LNCaP clone FGC (cell line): ENCODE results near the gene SIRT7.
A peak's percentile ranks its signal among the peaks of the same experiment; 100 is the strongest.
"Not testable (repeated sequence)": the region's sequence is repeated elsewhere in the genome, so short reads cannot be mapped to it uniquely, and the experiment has no call there.

Source experiments
- DNase-seq: peaks from one replicate; pipeline ENCODE4 v3.0.0-alpha.2; 2011; ENCODE audit warnings: low read depth
- H3K4me3 ChIP-seq: 2 replicates; pipeline ENCODE4 v1.5.1; 2011; ENCODE audit warnings: mild to moderate bottlenecking, low read depth, low read length, control low read depth
- TF ChIP-seq, protein P1 (sequence below): IDR thresholded peaks from 2 replicates; pipeline ENCODE4 v1.5.1; 2012; ENCODE audit warnings: mild to moderate bottlenecking; ENCODE audit not compliant: control insufficient read depth, insufficient read depth; ENCODE audit errors: extremely low read depth

SIRT7 gene

DNA sequence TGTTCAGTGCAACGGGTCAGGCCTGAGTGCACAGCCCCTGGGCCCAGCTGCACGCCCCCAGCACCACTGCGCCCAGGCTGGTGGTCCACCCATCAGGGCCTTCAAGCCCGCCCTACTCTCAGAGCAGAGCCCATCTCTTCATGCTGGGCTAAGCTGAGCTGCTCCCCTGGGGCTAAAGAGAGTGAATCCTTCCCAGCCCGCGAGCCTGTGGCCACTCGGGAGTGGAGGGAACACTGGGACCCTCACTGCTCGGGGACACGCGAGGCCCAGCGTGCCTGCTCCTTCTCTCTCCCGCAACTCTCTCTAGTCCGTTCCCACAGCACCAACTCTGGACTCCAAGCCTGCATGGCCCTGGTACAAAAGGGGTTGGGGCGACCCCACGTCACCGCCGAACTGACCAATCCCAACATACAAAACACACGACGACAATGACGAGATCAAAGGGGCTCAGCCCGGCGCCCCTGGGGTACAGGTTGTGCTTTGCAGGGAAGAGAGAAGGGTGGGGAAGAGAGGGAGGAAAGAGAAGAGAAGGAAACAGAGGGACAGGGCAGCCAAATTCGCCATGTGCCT, 4.1 kb upstream of the SIRT7 start:
- no peak for DNase-seq
- no peak overlapping the region for H3K4me3 ChIP-seq
- TF ChIP-seq, protein P1, sequence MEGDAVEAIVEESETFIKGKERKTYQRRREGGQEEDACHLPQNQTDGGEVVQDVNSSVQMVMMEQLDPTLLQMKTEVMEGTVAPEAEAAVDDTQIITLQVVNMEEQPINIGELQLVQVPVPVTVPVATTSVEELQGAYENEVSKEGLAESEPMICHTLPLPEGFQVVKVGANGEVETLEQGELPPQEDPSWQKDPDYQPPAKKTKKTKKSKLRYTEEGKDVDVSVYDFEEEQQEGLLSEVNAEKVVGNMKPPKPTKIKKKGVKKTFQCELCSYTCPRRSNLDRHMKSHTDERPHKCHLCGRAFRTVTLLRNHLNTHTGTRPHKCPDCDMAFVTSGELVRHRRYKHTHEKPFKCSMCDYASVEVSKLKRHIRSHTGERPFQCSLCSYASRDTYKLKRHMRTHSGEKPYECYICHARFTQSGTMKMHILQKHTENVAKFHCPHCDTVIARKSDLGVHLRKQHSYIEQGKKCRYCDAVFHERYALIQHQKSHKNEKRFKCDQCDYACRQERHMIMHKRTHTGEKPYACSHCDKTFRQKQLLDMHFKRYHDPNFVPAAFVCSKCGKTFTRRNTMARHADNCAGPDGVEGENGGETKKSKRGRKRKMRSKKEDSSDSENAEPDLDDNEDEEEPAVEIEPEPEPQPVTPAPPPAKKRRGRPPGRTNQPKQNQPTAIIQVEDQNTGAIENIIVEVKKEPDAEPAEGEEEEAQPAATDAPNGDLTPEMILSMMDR = no peak

DNA sequence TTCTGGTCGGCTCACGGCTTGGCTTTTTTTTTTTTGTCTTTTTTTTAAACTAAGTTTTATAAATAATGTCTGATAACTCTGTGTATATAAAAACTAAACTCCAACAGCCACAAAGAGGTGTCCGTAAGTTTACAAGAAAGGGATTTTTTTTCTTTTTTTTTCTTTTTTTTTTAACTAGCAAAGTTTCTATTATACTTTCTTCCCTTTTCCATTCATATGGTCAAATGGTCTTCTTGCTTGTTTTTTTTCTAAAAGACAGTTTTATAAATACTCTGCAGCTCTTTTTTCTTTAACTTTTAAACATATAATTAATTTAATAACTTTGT, 3.5 kb upstream of the SIRT7 start:
- TF ChIP-seq, protein P1 = no peak
- no peak for DNase-seq
- no peak overlapping the region for H3K4me3 ChIP-seq

DNA sequence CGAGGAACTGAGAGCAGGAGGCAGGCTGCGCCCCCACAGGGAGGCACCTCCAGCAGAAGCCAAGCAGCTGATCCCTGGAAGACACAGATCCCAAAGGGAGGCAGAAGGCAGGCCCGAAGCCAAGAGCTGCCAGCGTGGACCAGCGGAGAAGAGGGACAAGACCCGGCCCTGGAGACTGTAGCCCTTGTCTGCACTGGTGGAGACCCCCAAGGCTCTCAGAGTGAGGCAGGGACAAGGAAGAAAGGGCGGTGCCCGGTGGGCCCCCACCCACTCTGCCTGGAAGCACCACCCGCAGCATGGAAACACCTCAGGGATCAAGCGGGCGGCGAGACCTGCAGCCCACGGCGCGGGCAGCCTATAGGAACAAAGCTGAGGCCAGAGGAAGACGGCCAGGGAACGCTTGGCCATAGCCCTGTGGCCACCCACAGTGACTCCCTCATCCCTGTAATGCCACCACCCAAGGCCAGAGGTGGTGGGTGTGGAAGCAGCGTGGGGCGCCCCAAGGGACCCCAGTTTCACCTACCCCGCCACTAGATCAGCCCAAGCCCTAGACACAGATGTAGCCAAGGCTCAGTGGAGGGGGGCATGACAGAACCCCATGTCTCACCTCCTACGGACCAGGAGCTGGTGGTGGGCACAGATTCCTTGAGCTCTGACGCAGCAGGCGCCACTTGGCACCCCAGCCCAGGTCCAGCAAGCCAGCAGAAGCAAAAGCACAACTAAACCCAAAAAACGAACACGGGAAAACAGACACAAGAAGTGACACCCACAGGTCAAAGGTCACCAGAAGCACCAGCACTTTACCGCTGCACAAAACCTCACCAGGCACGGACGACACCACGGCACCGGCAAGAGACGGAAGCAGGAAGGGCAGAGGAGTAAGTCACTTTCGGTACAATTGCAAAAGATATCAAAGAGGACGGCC, 2.9 kb upstream of the SIRT7 start:
- TF ChIP-seq, protein P1 = no peak
- no peak for DNase-seq
- H3K4me3 ChIP-seq = no peak overlapping the region

DNA sequence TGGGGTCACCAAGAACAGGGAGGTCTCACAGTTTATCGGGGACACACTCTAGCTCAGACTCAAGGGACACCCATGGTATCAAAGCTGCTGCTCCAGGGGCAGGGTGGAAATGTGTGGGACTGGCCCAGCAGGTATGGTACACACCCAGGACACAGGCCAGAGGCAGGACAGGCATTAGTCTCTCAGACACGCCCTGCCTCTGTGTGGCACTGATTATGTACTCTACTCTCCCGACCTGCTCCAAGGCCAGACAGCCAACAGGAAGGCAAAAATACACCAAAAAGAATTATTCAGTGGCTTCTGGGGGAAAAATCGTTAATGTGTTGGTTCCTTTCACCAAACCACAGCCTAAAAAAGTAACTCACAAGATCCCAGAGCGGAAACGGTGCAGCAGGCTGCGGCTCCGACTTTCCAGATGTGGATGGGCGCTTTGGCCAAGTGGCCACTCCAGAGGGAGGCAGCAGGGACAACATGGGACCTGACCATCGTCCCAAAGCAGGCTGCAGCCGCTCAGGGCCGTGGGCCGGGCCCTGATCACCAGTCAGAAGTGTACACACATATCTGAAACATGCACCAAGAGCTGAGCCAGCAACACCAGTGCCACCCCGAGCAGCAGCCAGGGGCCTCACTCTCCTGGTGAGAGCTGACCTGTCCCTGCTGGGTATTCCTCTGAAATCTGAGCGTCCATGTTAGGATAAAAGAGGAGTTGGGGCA, 1.0 kb upstream of the SIRT7 start:
- H3K4me3 ChIP-seq = no peak overlapping the region
- DNase-seq = no peak
- TF ChIP-seq, protein P1 = no peak

DNA sequence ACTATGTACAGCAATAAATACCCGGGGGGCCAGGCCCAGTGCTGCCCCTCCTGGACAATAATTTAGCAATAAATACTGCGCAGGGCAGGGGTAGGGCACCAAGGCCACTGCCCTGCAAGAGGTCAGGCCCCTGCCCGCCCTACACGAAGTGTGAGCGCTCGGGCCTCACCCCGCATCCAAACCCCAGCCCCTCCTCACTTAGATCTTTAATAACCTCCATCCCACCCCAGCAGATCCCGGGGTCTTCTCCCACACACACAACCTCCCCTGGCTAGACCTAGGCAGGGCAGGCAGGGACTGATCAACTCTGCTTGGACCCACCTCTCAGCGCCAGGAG, 325 bp upstream of the SIRT7 start:
- not testable (repeated sequence) for DNase-seq
- H3K4me3 ChIP-seq = peak overlapping the region; percentile 63

DNA sequence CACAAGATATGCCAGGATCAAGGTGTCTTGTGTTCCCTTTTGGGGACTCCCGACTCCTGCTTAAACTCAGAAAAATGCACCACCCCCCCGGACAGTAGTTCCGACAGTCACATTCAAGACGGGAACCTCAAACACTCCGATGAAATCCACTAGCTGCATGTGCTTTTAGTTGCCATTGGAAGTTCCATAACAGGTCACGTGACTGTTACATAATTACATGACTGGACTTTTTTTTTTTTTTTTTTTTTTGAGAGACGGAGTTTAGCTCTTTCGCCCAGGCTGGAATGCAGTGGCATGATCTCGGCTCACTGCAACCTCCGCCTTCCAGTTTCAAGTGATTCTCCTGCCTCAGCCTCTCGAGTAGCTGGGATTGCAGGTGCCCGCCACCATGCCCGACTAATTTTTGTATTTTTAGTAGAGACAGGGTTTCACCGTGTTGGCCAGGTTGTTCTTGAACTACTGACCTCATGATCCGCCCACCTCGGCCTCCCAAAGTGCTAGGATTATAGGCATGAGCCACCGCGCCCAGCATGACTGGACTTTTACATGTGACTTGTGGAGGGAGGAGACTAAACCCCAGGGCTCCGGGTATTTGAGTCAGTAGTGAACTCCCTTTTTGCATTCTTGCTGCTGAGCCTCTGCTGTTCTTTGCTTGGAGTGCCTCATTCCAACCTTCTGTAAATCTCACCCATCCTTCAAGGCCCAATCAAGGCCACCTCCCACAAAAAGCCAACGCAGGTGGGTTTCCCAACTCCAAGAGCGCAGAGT, 1.6 kb downstream of the SIRT7 start:
- DNase-seq = no peak
- peak overlapping the region; percentile 63 for H3K4me3 ChIP-seq
- TF ChIP-seq, protein P1 = no peak

DNA sequence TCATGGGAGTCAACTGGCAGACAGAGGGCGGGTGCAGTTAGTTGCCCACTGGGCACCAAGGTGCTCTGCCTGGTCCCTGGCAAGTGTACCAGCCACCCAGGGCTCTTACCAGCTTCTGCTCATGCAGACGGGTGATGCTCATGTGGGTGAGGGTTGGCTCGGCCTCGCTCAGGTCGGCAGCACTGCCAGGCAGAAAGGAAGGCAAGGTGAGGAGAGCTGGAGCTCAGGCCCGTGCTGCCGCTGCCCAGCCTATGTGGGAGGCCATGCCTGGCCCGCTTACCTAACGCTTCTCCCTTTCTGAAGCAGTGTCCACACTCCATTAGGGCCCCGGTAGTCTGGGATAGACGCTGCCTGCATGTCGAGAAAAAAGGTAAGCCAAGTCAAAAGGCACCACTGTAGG, 2.6 kb downstream of the SIRT7 start:
- TF ChIP-seq, protein P1 = no peak
- H3K4me3 ChIP-seq = no peak overlapping the region
- DNase-seq = no peak
